ENCODE data around the gene VSNL1.

Gene VSNL1

DNA sequence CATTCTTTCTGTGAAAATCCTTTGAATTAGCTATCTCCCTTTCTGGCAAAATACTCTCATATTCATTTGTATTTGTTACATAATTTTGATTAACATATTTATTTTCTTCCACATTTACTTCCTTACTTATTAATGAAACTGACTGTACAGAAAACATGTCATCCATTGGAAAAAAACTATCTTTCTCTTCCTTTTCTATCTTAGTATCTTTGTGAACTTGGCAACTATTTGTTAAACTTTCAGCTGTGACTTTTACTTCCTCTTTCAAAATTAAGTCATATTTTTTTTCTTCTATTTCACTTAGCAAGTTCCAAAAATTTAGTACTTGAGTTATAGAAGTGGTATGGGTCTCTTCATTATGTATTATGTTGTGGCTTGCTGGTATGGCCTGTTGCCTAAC, 24.8 kb upstream of the VSNL1 start:
- Histone ChIP-seq H4K91ac (ENCODE audit: low read depth, low read length) (no peak overlapping the region), H4K12ac (ENCODE audit: low read depth, low read length) (no peak overlapping the region), H3K23ac (ENCODE audit: low read length) (no peak overlapping the region), H3K36me3 (ENCODE audit: control insufficient read depth in 1 of 2, insufficient read depth in 2 of 2, low read length in 2 of 2) (no peaks in the 10 kb centered on the region), H3K27ac (ENCODE audit: low read depth, low read length) (no peak overlapping the region), H3K27me3 (ENCODE audit: insufficient read depth, low read length) (no peaks in the 10 kb centered on the region), H2AK5ac (ENCODE audit: low read length) (no peak overlapping the region), H3K4ac (ENCODE audit: low read depth, low read length) (no peak overlapping the region), H3K9ac (ENCODE audit: low read length) (no peak overlapping the region), H2AFZ (ENCODE audit: insufficient read depth, low read length, poor library complexity) (no peak overlapping the region), H3K18ac (ENCODE audit: low read length) (no peak overlapping the region), H3K79me2 (ENCODE audit: control insufficient read depth, insufficient read depth, low read length, poor library complexity) (no peaks in the 10 kb centered on the region), H2BK120ac (ENCODE audit: insufficient read depth, low read length, poor library complexity) (no peak overlapping the region), H3K4me1 (ENCODE audit: control insufficient read depth in 1 of 2, insufficient read depth in 2 of 2, low read length in 2 of 2) (no peaks in the 10 kb centered on the region), H3K4me2 (ENCODE audit: low read length) (no peak overlapping the region), H3K9me3 (ENCODE audit: insufficient read depth, low read depth, low read length) (no peaks in the 10 kb centered on the region), H3K79me1 (ENCODE audit: low read length) (peaks cover 2% of the 10 kb centered on the region), H3K14ac (ENCODE audit: low read length) (no peak overlapping the region), H2BK5ac (ENCODE audit: low read depth, low read length, poor library complexity) (no peak overlapping the region), H3K4me3 (ENCODE audit: low read depth, low read length) (no peak overlapping the region), H4K8ac (ENCODE audit: low read depth, low read length) (no peak overlapping the region), H2BK12ac (ENCODE audit: low read length) (no peak overlapping the region)
- no peak for DNase-seq

DNA sequence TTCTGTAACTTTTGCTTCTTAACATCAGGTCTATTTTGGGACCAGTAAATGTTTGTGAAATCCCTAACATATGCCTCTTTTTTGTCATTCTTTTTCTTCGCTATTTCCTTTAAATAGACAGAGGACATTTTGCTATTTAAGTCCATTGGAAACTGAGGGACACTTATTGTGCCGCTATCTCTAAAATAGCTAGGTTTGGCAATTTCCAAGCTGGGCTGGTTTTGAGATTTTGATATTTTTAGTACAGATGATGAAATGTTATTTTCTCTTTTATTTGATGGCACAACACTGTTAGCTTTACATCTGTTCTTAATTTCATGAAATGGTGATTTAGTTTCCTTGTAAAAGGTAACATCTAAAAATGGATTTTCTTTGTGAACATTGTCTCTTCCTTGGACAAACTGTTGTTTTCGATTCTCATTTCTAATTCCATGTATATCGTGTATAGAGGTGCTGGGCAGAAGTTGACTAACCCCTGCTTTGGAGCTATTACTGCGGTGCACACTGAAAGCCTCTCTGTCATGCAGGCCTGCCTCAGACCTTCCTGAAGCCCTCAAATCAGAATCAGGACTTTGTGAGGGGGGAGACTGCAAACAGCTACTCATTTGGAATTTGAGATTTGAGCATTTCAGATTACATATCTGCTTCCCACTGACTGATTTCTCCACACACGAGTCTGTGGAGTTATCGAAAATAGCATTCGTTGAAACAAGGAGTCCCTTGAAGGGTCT, 22.9 kb upstream of the VSNL1 start:
- Histone ChIP-seq H3K4ac (ENCODE audit: low read depth, low read length) (no peak overlapping the region), H4K91ac (ENCODE audit: low read depth, low read length) (no peak overlapping the region), H3K4me3 (ENCODE audit: low read depth, low read length) (peak overlapping the region; percentile 48), H3K27ac (ENCODE audit: low read depth, low read length) (no peak overlapping the region), H3K9ac (ENCODE audit: low read length) (peak overlapping the region; percentile 28), H3K27me3 (ENCODE audit: insufficient read depth, low read length) (no peaks in the 10 kb centered on the region), H3K23ac (ENCODE audit: low read length) (no peak overlapping the region), H2BK120ac (ENCODE audit: insufficient read depth, low read length, poor library complexity) (no peak overlapping the region), H3K79me2 (ENCODE audit: control insufficient read depth, insufficient read depth, low read length, poor library complexity) (no peaks in the 10 kb centered on the region), H3K79me1 (ENCODE audit: low read length) (peaks cover 2% of the 10 kb centered on the region), H2BK5ac (ENCODE audit: low read depth, low read length, poor library complexity) (no peak overlapping the region), H4K12ac (ENCODE audit: low read depth, low read length) (no peak overlapping the region), H3K4me1 (ENCODE audit: control insufficient read depth in 1 of 2, insufficient read depth in 2 of 2, low read length in 2 of 2) (no peaks in the 10 kb centered on the region), H2AFZ (ENCODE audit: insufficient read depth, low read length, poor library complexity) (peak overlapping the region; percentile 66), H2AK5ac (ENCODE audit: low read length) (no peak overlapping the region), H3K9me3 (ENCODE audit: insufficient read depth, low read depth, low read length) (no peaks in the 10 kb centered on the region), H4K8ac (ENCODE audit: low read depth, low read length) (peak overlapping the region; percentile 46), H2BK12ac (ENCODE audit: low read length) (no peak overlapping the region), H3K4me2 (ENCODE audit: low read length) (peak overlapping the region; percentile 69), H3K18ac (ENCODE audit: low read length) (no peak overlapping the region), H3K36me3 (ENCODE audit: control insufficient read depth in 1 of 2, insufficient read depth in 2 of 2, low read length in 2 of 2) (no peaks in the 10 kb centered on the region), H3K14ac (ENCODE audit: low read length) (no peak overlapping the region)
- DNase-seq, result no peak
- WGBS (ENCODE audit: extremely low coverage, insufficient coverage, insufficient read length), result no CpG with 5 or more reads among the region's 8 CpGs

DNA sequence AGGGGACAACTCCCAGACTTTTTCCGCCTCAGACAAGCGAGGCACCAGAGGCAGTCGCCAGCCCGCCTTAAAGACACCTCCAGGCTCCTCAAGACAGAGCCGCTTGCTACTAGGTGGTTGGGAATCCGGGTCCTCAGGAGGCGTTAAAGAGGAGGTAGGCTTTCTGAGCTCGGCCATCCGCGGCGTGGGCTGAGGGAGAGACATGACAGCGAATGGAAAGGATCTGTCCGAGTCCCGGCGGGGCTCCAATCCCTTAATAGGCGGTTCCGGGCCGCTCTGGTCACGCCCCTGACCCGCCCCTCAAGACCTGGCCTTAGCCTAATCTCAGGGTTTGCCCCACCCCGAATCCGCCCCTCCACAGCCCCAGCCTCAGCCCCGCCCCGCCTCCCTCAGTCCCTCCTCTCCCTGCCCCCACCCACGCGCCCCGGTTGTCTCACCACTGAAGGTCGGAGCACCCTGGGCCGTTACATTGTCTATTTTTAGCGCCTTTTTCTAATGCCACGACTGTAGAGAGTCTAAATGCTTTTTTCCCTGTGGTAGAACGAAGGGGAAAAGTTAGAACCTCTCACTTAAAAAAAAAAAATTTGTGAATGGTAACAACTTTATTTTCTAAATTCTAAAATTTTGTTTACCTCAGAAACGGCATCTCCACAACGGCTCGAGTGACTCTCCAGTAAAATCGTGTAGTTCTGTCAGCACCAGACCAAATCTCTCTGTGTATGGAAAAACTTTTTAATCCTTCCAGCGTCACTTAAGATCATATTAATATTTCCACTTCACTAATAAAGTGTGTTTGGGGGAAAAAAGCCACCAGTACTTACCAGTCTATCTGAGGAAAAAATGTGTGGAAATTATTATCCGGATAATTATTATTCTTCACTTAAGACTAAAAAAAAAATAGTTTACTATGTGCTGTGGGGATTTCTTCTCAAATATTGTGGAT, 22.0 kb upstream of the VSNL1 start, which contains the start of gene RAD51AP2:
TSS of gene RAD51AP2 (minus strand) at position 229 of the 943 bp plus-strand sequence. CDS start at position 204, 25 bp downstream.
- peak within 1 kb of the TSS; percentile 66 for H2AFZ ChIP-seq (ENCODE audit: insufficient read depth, low read length, poor library complexity)
- no peak within 1 kb of the TSS for H2BK12ac ChIP-seq (ENCODE audit: low read length)
- H4K8ac ChIP-seq (ENCODE audit: low read depth, low read length), result peak within 1 kb of the TSS; percentile 46
- no peak within 1 kb of the TSS for H3K18ac ChIP-seq (ENCODE audit: low read length)
- H3K79me2 ChIP-seq (ENCODE audit: control insufficient read depth, insufficient read depth, low read length, poor library complexity), result no peaks in the 10 kb centered on the region
- no peak within 1 kb of the TSS for H3K4ac ChIP-seq (ENCODE audit: low read depth, low read length)
- H3K4me2 ChIP-seq (ENCODE audit: low read length), result peak within 1 kb of the TSS; percentile 69
- no peak within 1 kb of the TSS for H4K12ac ChIP-seq (ENCODE audit: low read depth, low read length)
- H3K27ac ChIP-seq (ENCODE audit: low read depth, low read length), result no peak within 1 kb of the TSS
- H3K27me3 ChIP-seq (ENCODE audit: insufficient read depth, low read length), result no peaks in the 10 kb centered on the region
- H3K14ac ChIP-seq (ENCODE audit: low read length), result no peak within 1 kb of the TSS
- no peaks in the 10 kb centered on the region for H3K9me3 ChIP-seq (ENCODE audit: insufficient read depth, low read depth, low read length)
- no peak within 1 kb of the TSS for H2BK120ac ChIP-seq (ENCODE audit: insufficient read depth, low read length, poor library complexity)
- H3K4me3 ChIP-seq (ENCODE audit: low read depth, low read length), result peak within 1 kb of the TSS; percentile 48
- no peak within 1 kb of the TSS for H4K91ac ChIP-seq (ENCODE audit: low read depth, low read length)
- peaks cover 2% of the 10 kb centered on the region for H3K79me1 ChIP-seq (ENCODE audit: low read length)
- no peak within 1 kb of the TSS for H2BK5ac ChIP-seq (ENCODE audit: low read depth, low read length, poor library complexity)
- H3K23ac ChIP-seq (ENCODE audit: low read length), result no peak within 1 kb of the TSS
- peak within 1 kb of the TSS; percentile 28 for H3K9ac ChIP-seq (ENCODE audit: low read length)
- H2AK5ac ChIP-seq (ENCODE audit: low read length), result no peak within 1 kb of the TSS
- DNase-seq, result peak; percentile 48 to 70
- H3K4me1 ChIP-seq (ENCODE audit: control insufficient read depth in 1 of 2, insufficient read depth in 2 of 2, low read length in 2 of 2), result no peaks in the 10 kb centered on the region
- H3K36me3 ChIP-seq (ENCODE audit: control insufficient read depth in 1 of 2, insufficient read depth in 2 of 2, low read length in 2 of 2), result no peaks in the 10 kb centered on the region
- WGBS (ENCODE audit: extremely low coverage, insufficient coverage, insufficient read length), result no CpG with 5 or more reads among the region's 38 CpGs

DNA sequence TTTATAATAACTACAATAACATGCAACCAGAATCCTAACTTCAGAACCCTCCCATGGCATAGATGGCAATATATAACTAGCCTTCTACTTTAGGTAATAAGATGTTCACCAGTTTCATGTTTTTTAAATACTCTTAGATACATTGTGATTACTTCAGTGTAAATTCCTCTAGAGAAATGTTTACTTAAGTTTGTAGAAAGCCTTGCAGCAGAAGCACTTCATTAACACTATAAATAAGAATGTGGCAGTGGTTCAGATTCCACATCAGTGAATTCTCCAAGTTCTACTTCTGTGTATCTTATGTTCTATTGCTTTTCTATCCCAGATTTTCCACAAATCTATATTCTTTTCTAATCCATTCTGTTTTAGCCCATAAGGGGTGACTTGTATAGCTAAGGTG, 21.0 kb upstream of the VSNL1 start:
- no peaks in the 10 kb centered on the region for H3K9me3 ChIP-seq (ENCODE audit: insufficient read depth, low read depth, low read length)
- H3K4me1 ChIP-seq (ENCODE audit: control insufficient read depth in 1 of 2, insufficient read depth in 2 of 2, low read length in 2 of 2), result no peaks in the 10 kb centered on the region
- H3K9ac ChIP-seq (ENCODE audit: low read length), result no peak overlapping the region
- H2BK5ac ChIP-seq (ENCODE audit: low read depth, low read length, poor library complexity), result no peak overlapping the region
- no peak for DNase-seq
- no peak overlapping the region for H3K4ac ChIP-seq (ENCODE audit: low read depth, low read length)
- H3K79me2 ChIP-seq (ENCODE audit: control insufficient read depth, insufficient read depth, low read length, poor library complexity), result no peaks in the 10 kb centered on the region
- no peak overlapping the region for H2BK120ac ChIP-seq (ENCODE audit: insufficient read depth, low read length, poor library complexity)
- peaks cover 2% of the 10 kb centered on the region for H3K79me1 ChIP-seq (ENCODE audit: low read length)
- H3K23ac ChIP-seq (ENCODE audit: low read length), result no peak overlapping the region
- H3K36me3 ChIP-seq (ENCODE audit: control insufficient read depth in 1 of 2, insufficient read depth in 2 of 2, low read length in 2 of 2), result no peaks in the 10 kb centered on the region
- no peak overlapping the region for H2AK5ac ChIP-seq (ENCODE audit: low read length)
- H4K8ac ChIP-seq (ENCODE audit: low read depth, low read length), result no peak overlapping the region
- no peak overlapping the region for H4K12ac ChIP-seq (ENCODE audit: low read depth, low read length)
- H3K4me2 ChIP-seq (ENCODE audit: low read length), result no peak overlapping the region
- no peak overlapping the region for H2BK12ac ChIP-seq (ENCODE audit: low read length)
- H3K14ac ChIP-seq (ENCODE audit: low read length), result no peak overlapping the region
- H4K91ac ChIP-seq (ENCODE audit: low read depth, low read length), result no peak overlapping the region
- H3K4me3 ChIP-seq (ENCODE audit: low read depth, low read length), result no peak overlapping the region
- no peaks in the 10 kb centered on the region for H3K27me3 ChIP-seq (ENCODE audit: insufficient read depth, low read length)
- no peak overlapping the region for H2AFZ ChIP-seq (ENCODE audit: insufficient read depth, low read length, poor library complexity)
- no peak overlapping the region for H3K27ac ChIP-seq (ENCODE audit: low read depth, low read length)
- no peak overlapping the region for H3K18ac ChIP-seq (ENCODE audit: low read length)
